Measurements from ENCODE around the gene PLXDC2.

The PLXDC2 gene

GRCh38 chr10:19789607-19790006 lies 26.6 kb upstream of the PLXDC2 start:
- Histone ChIP-seq H3K4me3 (ENCODE audit: low read length) (no peak overlapping the region), H3K27ac (ENCODE audit: low read depth, low read length) (no peak overlapping the region), H3K9ac (ENCODE audit: low read length) (no peak overlapping the region), H3K27me3 (ENCODE audit: control insufficient read depth, insufficient read depth, low read length) (no peaks in the 10 kb centered on the region), H3K36me3 (ENCODE audit: control insufficient read depth, insufficient read depth, low read length) (no peaks in the 10 kb centered on the region), H3K4me1 (ENCODE audit: control insufficient read depth, insufficient read depth, low read length) (no peaks in the 10 kb centered on the region)

GRCh38 chr10:19791032-19791431 lies 25.2 kb upstream of the PLXDC2 start:
- no peaks in the 10 kb centered on the region for H3K27me3 ChIP-seq (ENCODE audit: control insufficient read depth, insufficient read depth, low read length)
- no peaks in the 10 kb centered on the region for H3K36me3 ChIP-seq (ENCODE audit: control insufficient read depth, insufficient read depth, low read length)
- H3K9ac ChIP-seq (ENCODE audit: low read length), result no peak overlapping the region
- no peaks in the 10 kb centered on the region for H3K4me1 ChIP-seq (ENCODE audit: control insufficient read depth, insufficient read depth, low read length)
- no peak overlapping the region for H3K27ac ChIP-seq (ENCODE audit: low read depth, low read length)
- H3K4me3 ChIP-seq (ENCODE audit: low read length), result no peak overlapping the region

- Histone ChIP-seq H3K27ac (ENCODE audit: low read depth, low read length) (no peak overlapping the region), H3K4me1 (ENCODE audit: control insufficient read depth, insufficient read depth, low read length) (no peaks in the 10 kb centered on the region), H3K27me3 (ENCODE audit: control insufficient read depth, insufficient read depth, low read length) (no peaks in the 10 kb centered on the region), H3K36me3 (ENCODE audit: control insufficient read depth, insufficient read depth, low read length) (no peaks in the 10 kb centered on the region), H3K4me3 (ENCODE audit: low read length) (no peak overlapping the region), H3K9ac (ENCODE audit: low read length) (no peak overlapping the region)
Measured at GRCh38 chr10:19795684-19796083, 20.5 kb upstream of the PLXDC2 start.

DNA sequence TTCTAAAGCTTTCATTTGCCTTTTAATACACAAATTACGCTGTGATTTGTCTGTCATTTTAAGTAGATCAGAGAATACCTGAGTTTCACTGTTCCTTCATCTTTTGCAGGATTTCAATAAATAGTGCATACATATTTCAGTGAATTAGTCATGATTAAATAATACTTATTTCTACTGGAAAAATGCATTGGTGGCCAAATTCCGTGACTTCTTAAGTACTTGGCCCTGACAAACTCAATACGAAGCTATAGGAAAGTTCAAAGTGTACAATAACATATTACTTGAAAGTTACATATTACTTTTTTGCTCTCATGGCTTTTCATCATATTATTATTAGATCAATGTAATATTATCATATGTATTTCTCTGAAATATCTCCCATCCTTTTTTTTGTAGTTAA lies 16.1 kb upstream of the PLXDC2 start:
- no peak overlapping the region for H3K27ac ChIP-seq (ENCODE audit: low read depth, low read length)
- H3K36me3 ChIP-seq (ENCODE audit: control insufficient read depth, insufficient read depth, low read length), result no peaks in the 10 kb centered on the region
- no peaks in the 10 kb centered on the region for H3K4me1 ChIP-seq (ENCODE audit: control insufficient read depth, insufficient read depth, low read length)
- no peak overlapping the region for H3K9ac ChIP-seq (ENCODE audit: low read length)
- no peak overlapping the region for H3K4me3 ChIP-seq (ENCODE audit: low read length)
- H3K27me3 ChIP-seq (ENCODE audit: control insufficient read depth, insufficient read depth, low read length), result no peaks in the 10 kb centered on the region

DNA sequence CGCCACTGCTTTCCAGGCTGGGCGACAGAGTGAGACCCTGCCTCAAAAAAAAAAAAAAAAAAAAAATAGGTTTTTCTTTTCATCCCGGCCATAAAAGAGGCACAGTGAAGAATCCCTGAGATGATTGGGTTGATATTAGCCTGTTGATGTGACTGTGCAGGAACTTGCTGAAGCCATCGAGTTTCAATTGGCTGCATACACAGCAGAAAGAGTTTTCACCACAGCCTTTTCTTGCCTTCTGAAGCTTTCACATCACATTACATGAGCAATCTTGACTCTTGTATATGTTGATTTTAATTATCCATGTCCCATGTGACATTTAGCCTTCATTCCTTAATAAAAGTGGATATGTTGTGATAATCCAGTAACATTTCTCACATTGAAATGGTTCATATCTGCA lies 14.9 kb upstream of the PLXDC2 start:
- Histone ChIP-seq H3K27me3 (ENCODE audit: control insufficient read depth, insufficient read depth, low read length) (no peaks in the 10 kb centered on the region), H3K9ac (ENCODE audit: low read length) (no peak overlapping the region), H3K36me3 (ENCODE audit: control insufficient read depth, insufficient read depth, low read length) (no peaks in the 10 kb centered on the region), H3K27ac (ENCODE audit: low read depth, low read length) (no peak overlapping the region), H3K4me1 (ENCODE audit: control insufficient read depth, insufficient read depth, low read length) (no peaks in the 10 kb centered on the region), H3K4me3 (ENCODE audit: low read length) (no peak overlapping the region)

DNA sequence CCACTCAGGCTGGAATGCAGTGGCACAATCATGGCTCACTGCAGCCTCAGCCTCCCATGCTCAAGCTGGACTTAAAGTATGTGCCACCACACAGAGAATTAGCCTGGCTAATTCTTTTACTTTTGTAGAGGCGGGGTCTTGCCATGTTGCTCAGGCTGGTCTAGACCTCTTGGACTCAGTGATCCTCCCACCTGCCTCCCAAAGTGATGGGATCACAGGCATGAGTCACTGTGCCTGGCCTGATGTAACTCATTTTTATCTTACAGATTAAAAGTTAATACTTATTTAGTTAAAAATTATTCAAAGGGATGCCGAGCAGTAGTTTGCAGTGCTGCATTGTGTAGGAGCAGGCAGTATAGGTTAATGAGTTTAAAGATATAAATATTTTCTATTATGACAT lies 12.6 kb upstream of the PLXDC2 start:
- H3K4me1 ChIP-seq (ENCODE audit: control insufficient read depth, insufficient read depth, low read length), result no peaks in the 10 kb centered on the region
- H3K27ac ChIP-seq (ENCODE audit: low read depth, low read length), result no peak overlapping the region
- no peaks in the 10 kb centered on the region for H3K27me3 ChIP-seq (ENCODE audit: control insufficient read depth, insufficient read depth, low read length)
- H3K4me3 ChIP-seq (ENCODE audit: low read length), result no peak overlapping the region
- no peak overlapping the region for H3K9ac ChIP-seq (ENCODE audit: low read length)
- H3K36me3 ChIP-seq (ENCODE audit: control insufficient read depth, insufficient read depth, low read length), result no peaks in the 10 kb centered on the region

DNA sequence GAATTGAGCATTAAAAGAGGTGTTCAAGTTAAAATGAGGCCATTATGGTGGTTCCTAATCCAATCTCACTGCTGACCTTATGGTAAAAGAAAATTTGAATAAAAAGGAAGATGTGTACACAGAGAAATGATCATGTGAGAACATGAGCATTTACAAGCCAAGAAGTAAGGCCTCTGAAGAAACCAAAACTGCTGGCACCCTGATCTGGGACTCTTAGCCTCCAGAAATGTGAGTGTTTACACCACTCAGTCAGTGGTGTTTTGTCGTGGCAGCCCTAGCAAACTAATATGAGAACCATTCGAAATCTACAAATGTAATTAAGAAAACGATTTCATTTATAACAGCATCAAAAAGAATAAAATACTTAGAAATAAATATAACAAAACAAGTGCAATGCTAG lies 6.8 kb upstream of the PLXDC2 start:
- no peak overlapping the region for H3K9ac ChIP-seq (ENCODE audit: low read length)
- no peaks in the 10 kb centered on the region for H3K4me1 ChIP-seq (ENCODE audit: control insufficient read depth, insufficient read depth, low read length)
- no peaks in the 10 kb centered on the region for H3K36me3 ChIP-seq (ENCODE audit: control insufficient read depth, insufficient read depth, low read length)
- no peak overlapping the region for H3K27ac ChIP-seq (ENCODE audit: low read depth, low read length)
- no peak overlapping the region for H3K4me3 ChIP-seq (ENCODE audit: low read length)
- no peaks in the 10 kb centered on the region for H3K27me3 ChIP-seq (ENCODE audit: control insufficient read depth, insufficient read depth, low read length)

- Histone ChIP-seq H3K4me3 (ENCODE audit: low read length) (no peak overlapping the region), H3K27me3 (ENCODE audit: control insufficient read depth, insufficient read depth, low read length) (no peaks in the 10 kb centered on the region), H3K4me1 (ENCODE audit: control insufficient read depth, insufficient read depth, low read length) (no peaks in the 10 kb centered on the region), H3K9ac (ENCODE audit: low read length) (no peak overlapping the region), H3K36me3 (ENCODE audit: control insufficient read depth, insufficient read depth, low read length) (no peaks in the 10 kb centered on the region), H3K27ac (ENCODE audit: low read depth, low read length) (no peak overlapping the region)
Measured at GRCh38 chr10:19811540-19811939, 4.7 kb upstream of the PLXDC2 start.

GRCh38 chr10:19812976-19813375 lies 3.3 kb upstream of the PLXDC2 start:
- Histone ChIP-seq H3K9ac (ENCODE audit: low read length) (no peak overlapping the region), H3K36me3 (ENCODE audit: control insufficient read depth, insufficient read depth, low read length) (no peaks in the 10 kb centered on the region), H3K4me1 (ENCODE audit: control insufficient read depth, insufficient read depth, low read length) (no peaks in the 10 kb centered on the region), H3K4me3 (ENCODE audit: low read length) (no peak overlapping the region), H3K27ac (ENCODE audit: low read depth, low read length) (no peak overlapping the region), H3K27me3 (ENCODE audit: control insufficient read depth, insufficient read depth, low read length) (no peaks in the 10 kb centered on the region)

GRCh38 chr10:19815036-19815730 lies 1.0 kb upstream of the PLXDC2 start:
- Histone ChIP-seq H3K4me1 (ENCODE audit: control insufficient read depth, insufficient read depth, low read length) (no peaks in the 10 kb centered on the region), H3K4me3 (ENCODE audit: low read length) (peak overlapping the region; percentile 90), H3K9ac (ENCODE audit: low read length) (peak overlapping the region; percentile 16), H3K27me3 (ENCODE audit: control insufficient read depth, insufficient read depth, low read length) (no peaks in the 10 kb centered on the region), H3K27ac (ENCODE audit: low read depth, low read length) (peak overlapping the region; percentile 48), H3K36me3 (ENCODE audit: control insufficient read depth, insufficient read depth, low read length) (no peaks in the 10 kb centered on the region)

DNA sequence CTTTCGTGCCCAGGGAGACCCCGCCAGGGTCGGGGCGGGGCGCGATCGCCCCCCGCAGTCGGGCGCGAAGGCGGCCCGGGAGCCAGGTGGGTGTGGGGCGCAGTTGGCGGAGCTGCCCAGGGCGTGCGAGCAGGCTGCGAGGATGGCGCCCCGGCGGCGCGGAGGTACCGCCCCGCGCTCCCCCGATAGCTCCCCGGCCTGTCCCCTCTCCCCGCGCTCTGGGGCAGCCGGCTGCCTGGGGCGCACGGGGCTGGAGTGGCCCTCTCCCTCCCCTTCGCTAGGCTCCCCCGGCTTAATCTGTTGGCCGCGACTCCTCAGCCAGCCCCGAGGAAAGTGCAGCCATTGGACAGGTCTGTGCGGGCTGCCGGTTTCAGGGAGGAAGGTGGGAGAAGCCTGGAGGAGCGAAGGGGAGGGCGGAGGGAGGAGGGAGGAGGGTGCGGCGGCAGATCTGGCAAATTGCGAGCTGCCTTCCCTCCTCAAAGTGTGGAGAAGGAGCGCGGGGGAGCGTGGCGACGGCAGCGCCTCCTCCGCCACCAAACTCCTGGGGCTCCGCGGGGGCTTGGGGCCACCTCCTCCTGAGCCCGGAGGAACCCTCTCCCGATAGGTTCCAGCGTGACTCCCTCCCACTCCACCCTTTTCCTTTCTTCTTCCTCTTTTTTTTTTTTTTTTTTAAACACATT lies 361 bp upstream of the PLXDC2 start:
- H3K4me1 ChIP-seq (ENCODE audit: control insufficient read depth, insufficient read depth, low read length), result no peaks in the 10 kb centered on the region
- peak overlapping the region; percentile 90 for H3K4me3 ChIP-seq (ENCODE audit: low read length)
- peak overlapping the region; percentile 48 for H3K27ac ChIP-seq (ENCODE audit: low read depth, low read length)

GRCh38 chr10:19817231-19817933 lies 1.1 kb downstream of the PLXDC2 start:
- peak overlapping the region; percentile 48 for H3K27ac ChIP-seq (ENCODE audit: low read depth, low read length)

More for the DNA sequence above, 361 bp upstream of the PLXDC2 start:
- Histone ChIP-seq H3K36me3 (ENCODE audit: control insufficient read depth, insufficient read depth, low read length) (no peaks in the 10 kb centered on the region), H3K27me3 (ENCODE audit: control insufficient read depth, insufficient read depth, low read length) (no peaks in the 10 kb centered on the region), H3K9ac (ENCODE audit: low read length) (peak overlapping the region; percentile 16)

More at GRCh38 chr10:19817231-19817933, 1.1 kb downstream of the PLXDC2 start:
- Histone ChIP-seq H3K9ac (ENCODE audit: low read length) (peak overlapping the region; percentile 38), H3K36me3 (ENCODE audit: control insufficient read depth, insufficient read depth, low read length) (no peaks in the 10 kb centered on the region), H3K27me3 (ENCODE audit: control insufficient read depth, insufficient read depth, low read length) (no peaks in the 10 kb centered on the region), H3K4me1 (ENCODE audit: control insufficient read depth, insufficient read depth, low read length) (no peaks in the 10 kb centered on the region), H3K4me3 (ENCODE audit: low read length) (peak overlapping the region; percentile 90)

Data from rectal smooth muscle tissue (tissue), 1 donor.